Aorta (tissue), 5 donors: Measurements from ENCODE around the gene NAALADL2. TPM values are rescaled to one million over a fixed set of nuclear protein-coding genes. Genes with fewer than 3 reads are reported as not detected.
"Not testable (repeated sequence)": the region's sequence is repeated elsewhere in the genome, so short reads cannot be mapped to it uniquely, and the experiment has no call there.

Experiments used
- ATAC-seq: fragments of 200-7000 bp; cut with Tn5 transposase; one replicate; pipeline ENCODE4 v1.9.1; 2022; ENCODE audit warnings: moderate library complexity; ENCODE audit not compliant: low FRiP score
- DNase-seq, 2 donors: peaks; one replicate each; pipeline ENCODE4 v3.0.0-alpha.2; 2020
- H3K27ac ChIP-seq, 2 donors: one replicate each; pipeline ENCODE4 v1.5.1; 2013; ENCODE audit warnings: low read length in 2 of 2, mild to moderate bottlenecking in 2 of 2, moderate library complexity in 2 of 2, control low read depth in 1 of 2, inconsistent platforms in 1 of 2, low read depth in 1 of 2
- H3K27me3 ChIP-seq, 2 donors: one replicate each; pipeline ENCODE4 v1.6.1; 2013; ENCODE audit warnings: control low read depth in 1 of 2, low read length in 1 of 2, mild to moderate bottlenecking in 1 of 2, moderate library complexity in 1 of 2; ENCODE audit not compliant: insufficient read depth in 2 of 2, control insufficient read depth in 1 of 2
- H3K36me3 ChIP-seq, 2 donors: one replicate each; pipeline ENCODE4 v1.6.1; 2013; ENCODE audit warnings: control low read depth in 1 of 2, low read length in 1 of 2, mild to moderate bottlenecking in 1 of 2; ENCODE audit not compliant: insufficient read depth in 2 of 2, control insufficient read depth in 1 of 2
- H3K4me1 ChIP-seq, 2 donors: one replicate each; pipeline ENCODE4 v1.6.1; 2013; ENCODE audit warnings: low read length in 2 of 2, control low read depth in 1 of 2, mild to moderate bottlenecking in 1 of 2, moderate library complexity in 1 of 2; ENCODE audit not compliant: insufficient read depth in 2 of 2, control insufficient read depth in 1 of 2
- H3K4me3 ChIP-seq, 2 donors: one replicate each; pipeline ENCODE4 v1.5.1; 2013; ENCODE audit warnings: low read length in 2 of 2, control low read depth in 1 of 2, mild to moderate bottlenecking in 1 of 2
- H3K9me3 ChIP-seq: one replicate; pipeline ENCODE4 v1.6.1; 2013; ENCODE audit warnings: mild to moderate bottlenecking, low read length; ENCODE audit not compliant: control insufficient read depth
- WGBS, 2 donors: extraction: QIAGEN DNeasy Blood & Tissue Kit; methylation state at CpG; one replicate each; pipeline ENCODE4 v1.1.7; 2013; 5-methylcytosine and 5-hydroxymethylcytosine counted together
- intact Hi-C, 2 donors: fragments of 100-400 bp; cut with DNase I; formaldehyde crosslinking; loops; one replicate each; pipeline versions ENCODE4 v1.14.2 to v1.15.0; 2022
- polyA plus RNA-seq, 2 donors: library from polyadenylated mRNA; stranded (reverse); fragments of 200-250 nt; gene quantifications; one replicate each; pipeline ENCODE4 v1.2.3, GENCODE V29; 2013
- total RNA-seq, 2 donors: library from RNA; stranded (reverse); fragmentation: NEBNext Ultra II Directional; extraction: Animal tissue kit (Norgen Biotek cat#: 25700); gene quantifications; one replicate each; pipeline ENCODE4 v1.2.1, GENCODE V29; 2021
- donor health status: healthy with polysubstance abuse.
- donor health status: Bipolar disorder and iron deficiency.
- donor health status: DM: no; HTN: no; CAD: no.
- donor health status: DM: no; HTN: no; CAD: no.
- donor health status: DM: yes; HTN: yes; CAD: no.

The NAALADL2 gene
- total and polyA plus RNA-seq, 4 donors: 4.3 to 29.8 (median 11.9) TPM

DNA sequence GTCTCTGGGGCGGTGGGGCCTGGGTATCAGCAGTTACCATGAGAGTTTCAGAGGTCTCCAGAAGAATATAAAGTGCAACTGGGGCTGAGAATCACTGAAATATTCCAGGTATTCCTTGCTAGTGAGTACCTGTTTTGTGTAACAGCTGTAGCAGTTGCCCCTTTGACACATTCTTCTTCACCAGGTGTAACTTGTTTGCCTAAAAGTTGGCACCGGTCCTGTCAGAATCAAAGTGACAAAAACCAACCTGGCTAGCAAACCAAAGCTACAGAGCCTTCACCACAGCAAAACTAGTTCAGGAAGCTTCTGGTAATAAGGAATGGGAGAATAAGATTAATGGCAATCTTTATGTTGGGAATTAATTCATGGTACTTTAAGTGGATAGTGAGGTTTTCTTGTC, 296.0 kb downstream of the NAALADL2 start:
- no peak overlapping the region for H3K27ac ChIP-seq
- 88 to 96% methylated on average over 2 of the region's 2 CpGs for WGBS, 2 donors
- no peak overlapping the region for H3K4me3 ChIP-seq
- intact Hi-C loops: no loop called here
- no peak for DNase-seq
- H3K36me3 ChIP-seq: no peaks in the 10 kb centered on the region
- H3K9me3 ChIP-seq: no peaks in the 10 kb centered on the region
- no peaks in the 10 kb centered on the region for H3K4me1 ChIP-seq
- no peak for ATAC-seq
- H3K27me3 ChIP-seq: no peaks in the 10 kb centered on the region

GRCh38 chr3:175159202-175159601, 300.1 kb downstream of the NAALADL2 start:
- ATAC-seq: no peak
- Histone ChIP-seq H3K4me3 (no peak overlapping the region), H3K4me1 (no peaks in the 10 kb centered on the region), H3K36me3 (no peaks in the 10 kb centered on the region), H3K27ac (no peak overlapping the region), H3K9me3 (no peaks in the 10 kb centered on the region), H3K27me3 (no peaks in the 10 kb centered on the region)
- DNase-seq: no peak
- intact Hi-C loops: no loop called here

- 84 to 88% methylated on average over 5 of the region's 5 CpGs for WGBS, 2 donors
- Histone ChIP-seq H3K36me3 (no peaks in the 10 kb centered on the region), H3K27me3 (no peaks in the 10 kb centered on the region), H3K4me1 (no peaks in the 10 kb centered on the region), H3K9me3 (no peaks in the 10 kb centered on the region), H3K4me3 (no peak overlapping the region), H3K27ac (no peak overlapping the region)
- intact Hi-C loops: no loop called here
- ATAC-seq (no peak), DNase-seq (no peak)
Observed at GRCh38 chr3:175161291-175161690, 302.2 kb downstream of the NAALADL2 start.

GRCh38 chr3:175163686-175164085, 304.6 kb downstream of the NAALADL2 start:
- no peak overlapping the region for H3K4me3 ChIP-seq
- ATAC-seq (no peak), DNase-seq (no peak)
- H3K4me1 ChIP-seq: no peaks in the 10 kb centered on the region
- no peaks in the 10 kb centered on the region for H3K9me3 ChIP-seq
- WGBS, 2 donors: 89 to 91% methylated on average over 3 of the region's 3 CpGs
- intact Hi-C loops: no loop called here
- H3K27ac ChIP-seq: no peak overlapping the region
- H3K27me3 ChIP-seq: no peaks in the 10 kb centered on the region
- no peaks in the 10 kb centered on the region for H3K36me3 ChIP-seq

DNA sequence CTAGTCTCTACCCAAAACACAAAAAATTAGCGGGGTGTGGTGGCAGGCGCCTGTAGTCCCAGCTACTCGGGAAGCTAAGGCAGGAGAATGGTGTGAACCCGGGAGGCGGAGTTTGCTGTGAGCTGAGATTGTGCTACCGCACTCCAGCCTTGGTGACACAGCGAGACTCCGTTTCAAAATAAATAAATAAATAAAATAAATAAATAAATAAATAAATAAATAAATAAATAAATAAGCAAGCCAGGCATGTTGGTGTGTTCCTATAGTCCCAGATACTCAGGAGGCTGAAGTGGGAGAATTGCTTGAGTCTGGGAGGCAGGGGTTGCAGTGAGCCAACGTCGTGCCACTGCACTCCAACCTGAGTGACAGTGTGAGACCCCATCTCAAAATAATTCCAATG, 314.0 kb downstream of the NAALADL2 start:
- H3K27ac ChIP-seq, ATAC-seq, H3K36me3 ChIP-seq, H3K9me3 ChIP-seq, H3K4me1 ChIP-seq, intact Hi-C loops, DNase-seq, H3K27me3 ChIP-seq, H3K4me3 ChIP-seq: not testable (repeated sequence)
- 96 to 98% methylated on average over 10 of the region's 10 CpGs for WGBS, 2 donors

GRCh38 chr3:175176556-175176955, 317.4 kb downstream of the NAALADL2 start:
- Histone ChIP-seq H3K9me3 (no peaks in the 10 kb centered on the region), H3K4me1 (no peaks in the 10 kb centered on the region)

GRCh38 chr3:175179055-175179454, 319.9 kb downstream of the NAALADL2 start:
- ATAC-seq (no peak), DNase-seq (no peak)
- Histone ChIP-seq H3K4me3 (no peak overlapping the region), H3K4me1 (no peaks in the 10 kb centered on the region), H3K27me3 (no peaks in the 10 kb centered on the region), H3K27ac (no peak overlapping the region), H3K9me3 (no peaks in the 10 kb centered on the region), H3K36me3 (no peaks in the 10 kb centered on the region)
- 18 to 27% methylated on average over 1 of the region's 1 CpG for WGBS, 2 donors
- intact Hi-C loops: no loop called here

More at GRCh38 chr3:175176556-175176955, 317.4 kb downstream of the NAALADL2 start:
- DNase-seq (no peak), ATAC-seq (no peak)
- Histone ChIP-seq H3K36me3 (no peaks in the 10 kb centered on the region), H3K27ac (no peak overlapping the region), H3K27me3 (no peaks in the 10 kb centered on the region), H3K4me3 (no peak overlapping the region)
- intact Hi-C loops: no loop called here
- 91 to 93% methylated on average over 3 of the region's 3 CpGs for WGBS, 2 donors

DNA sequence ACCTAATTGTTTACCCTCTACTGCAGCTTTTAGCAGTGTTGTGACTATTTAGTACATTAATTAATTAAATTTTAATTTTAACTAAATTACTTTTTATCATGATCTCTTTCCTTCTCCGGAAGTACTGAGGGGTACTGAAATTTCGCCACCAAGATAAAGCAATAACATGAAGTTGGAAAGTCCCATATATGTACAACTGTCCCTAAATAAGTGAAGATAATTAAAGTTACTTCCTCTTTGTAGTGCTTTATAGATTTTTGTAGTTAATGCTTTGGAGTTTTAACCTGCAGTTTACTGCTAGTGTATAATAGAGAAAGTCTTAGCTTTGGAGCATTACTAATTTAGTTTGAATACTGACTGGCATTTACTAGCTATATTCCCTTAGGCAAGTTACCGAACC, 325.3 kb downstream of the NAALADL2 start:
- H3K4me1 ChIP-seq: no peaks in the 10 kb centered on the region
- H3K9me3 ChIP-seq: no peaks in the 10 kb centered on the region
- no peaks in the 10 kb centered on the region for H3K36me3 ChIP-seq
- H3K4me3 ChIP-seq: no peak overlapping the region
- 97 to 98% methylated on average over 3 of the region's 3 CpGs for WGBS, 2 donors
- no peak for ATAC-seq
- H3K27ac ChIP-seq: no peak overlapping the region
- DNase-seq: no peak
- intact Hi-C loops: no loop called here
- H3K27me3 ChIP-seq: no peaks in the 10 kb centered on the region

DNA sequence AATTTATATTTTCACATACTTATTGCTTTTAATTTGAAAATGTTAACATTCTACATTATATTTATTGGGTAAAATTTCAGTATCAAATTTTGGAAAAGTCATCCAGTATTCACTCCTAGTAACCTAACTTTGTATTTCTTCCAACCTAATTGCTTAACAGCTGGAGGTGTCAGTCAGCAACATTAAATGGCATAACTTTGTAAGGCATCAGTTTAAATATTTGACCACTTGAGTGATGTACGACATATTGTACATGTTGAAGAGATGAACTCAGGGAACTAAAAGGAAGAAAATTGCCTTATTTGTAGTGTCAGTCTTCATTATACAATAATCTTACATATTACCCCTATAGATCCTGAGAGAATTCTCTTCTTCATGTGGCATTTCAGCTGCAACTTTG, 326.8 kb downstream of the NAALADL2 start:
- DNase-seq (no peak), ATAC-seq (no peak)
- Histone ChIP-seq H3K9me3 (no peaks in the 10 kb centered on the region), H3K4me1 (no peaks in the 10 kb centered on the region), H3K27me3 (no peaks in the 10 kb centered on the region), H3K27ac (no peak overlapping the region), H3K4me3 (no peak overlapping the region), H3K36me3 (no peaks in the 10 kb centered on the region)
- 93 to 97% methylated on average over 1 of the region's 1 CpG for whole genome bisulfite sequencing, 2 donors
- intact Hi-C loops: no loop called here
